Activated CD8-positive, alpha-beta T cell treated with anti-CD3 and anti-CD28 coated beads, Interleukin-2, amount 10 ng/mL, durations not matched to agents 7 days and 5 days (primary cell): ENCODE results near the gene DRC7. TPM values are rescaled to one million over a fixed set of nuclear protein-coding genes. Genes with fewer than 3 reads are reported as not detected.

Source experiments
- ATAC-seq: fragments of 150-1000 bp; cut with Tn5 transposase; one replicate; pipeline ENCODE4 v1.10.0; 2021; ENCODE audit warnings: moderate library complexity
- CTCF ChIA-PET: fragments of 350-600 bp; sonication (Branson Sonifier 250); formaldehyde crosslinking; loops from one replicate; lab custom pipeline; 2021; ENCODE audit warnings: antibody characterized with exemption; lab: Charles Lee
- POLR2A ChIA-PET: fragments of 350-600 bp; sonication (Branson Sonifier 250); formaldehyde crosslinking; loops from one replicate; lab custom pipeline; 2021; ENCODE audit warnings: antibody characterized with exemption; lab: Charles Lee
- DNase-seq: peaks from one replicate; pipeline ENCODE4 v3.0.0-alpha.2; 2020
- H3K27ac Mint-ChIP-seq: one replicate; pipeline ENCODE4 v1.8.0; 2021; ENCODE audit warnings: mild to moderate bottlenecking, mixed read lengths
- H3K27me3 Mint-ChIP-seq: one replicate; pipeline ENCODE4 v1.8.0; 2021; ENCODE audit warnings: low read depth, mixed read lengths
- H3K36me3 Mint-ChIP-seq: one replicate; pipeline ENCODE4 v1.8.0; 2021; ENCODE audit warnings: low read depth, mixed read lengths
- H3K4me1 Mint-ChIP-seq: one replicate; pipeline ENCODE4 v1.8.0; 2021; ENCODE audit warnings: low read depth, mixed read lengths
- H3K4me3 Mint-ChIP-seq: one replicate; pipeline ENCODE4 v1.8.0; 2021; ENCODE audit warnings: mild to moderate bottlenecking, mixed read lengths
- H3K9me3 Mint-ChIP-seq: one replicate; pipeline ENCODE4 v1.8.0; 2022; ENCODE audit warnings: mixed read lengths; ENCODE audit not compliant: insufficient read depth
- total RNA-seq, 2 experiments: library from RNA; stranded (reverse); gene quantifications; one replicate each; pipeline ENCODE4 v1.2.3, GENCODE V29; 2021

Gene DRC7
- total RNA-seq, 2 experiments from 2014 or later = 0.55 to 0.66 TPM

DNA sequence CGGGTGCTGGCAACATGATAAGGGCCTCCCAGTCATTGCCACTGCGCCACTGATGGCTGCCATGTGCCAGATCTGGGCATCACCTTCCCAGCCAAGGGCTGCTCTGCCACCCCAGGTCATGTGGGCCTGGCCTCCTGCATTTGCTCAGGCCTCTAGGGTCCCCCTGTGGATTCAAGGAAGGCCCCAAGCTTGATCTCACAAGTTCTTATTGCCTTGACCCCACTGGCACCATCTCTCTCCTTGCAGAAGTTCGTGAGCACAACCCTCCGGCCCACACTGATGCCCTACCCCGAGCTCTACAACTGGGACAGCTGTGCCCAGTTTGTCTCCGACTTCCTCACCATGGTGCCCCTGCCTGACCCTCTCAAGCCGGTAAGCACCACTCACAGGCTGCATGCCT lies 5.3 kb downstream of the DRC7 start:
- CTCF ChIA-PET = no interaction called here
- Mint-ChIP-seq H3K27me3 (peaks cover 4% of the 10 kb centered on the region), H3K4me3 (no peak overlapping the region), H3K4me1 (peaks cover 14% of the 10 kb centered on the region), H3K9me3 (no peaks in the 10 kb centered on the region), H3K36me3 (no peaks in the 10 kb centered on the region), H3K27ac (no peak overlapping the region)
- DNase-seq = no peak
- no peak for ATAC-seq
- POLR2A ChIA-PET = no interaction called here

DNA sequence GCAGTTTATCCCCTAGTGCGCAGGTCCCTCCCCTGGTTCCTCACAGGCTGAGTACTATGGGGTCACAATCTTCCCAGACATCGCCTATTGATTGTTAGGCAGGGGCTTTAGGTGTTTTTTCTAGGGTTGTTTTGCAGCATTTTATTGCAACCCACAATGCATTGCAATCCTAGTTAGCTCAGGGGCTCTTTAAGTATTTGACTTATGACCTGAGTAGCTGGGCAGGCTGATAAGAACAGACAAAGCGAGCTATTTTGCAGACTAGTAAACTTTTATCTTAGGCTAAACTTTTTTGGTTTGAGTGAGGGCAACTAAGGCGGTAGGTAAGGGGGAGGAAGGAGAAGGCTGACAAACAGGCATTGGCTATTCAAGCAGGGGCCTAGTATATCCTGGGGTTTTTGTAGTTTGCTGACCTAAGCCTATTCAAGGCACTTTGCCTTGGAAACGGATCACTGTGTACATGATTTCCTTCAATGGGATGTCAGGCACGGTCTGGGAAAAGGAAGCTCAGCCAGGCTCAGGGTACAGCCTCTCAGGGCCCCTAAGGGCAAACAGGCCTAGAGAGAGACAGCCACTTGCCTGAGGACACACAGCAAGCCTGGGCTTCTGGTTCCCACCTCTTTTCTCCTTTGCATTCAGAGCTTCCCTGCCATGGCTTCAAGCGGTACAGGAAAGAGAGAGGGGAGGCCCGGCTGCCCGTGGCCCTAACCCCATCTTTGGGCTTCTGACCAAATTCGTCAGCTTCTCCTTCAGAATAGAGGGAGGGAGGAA lies 6.4 kb downstream of the DRC7 start:
- H3K9me3 Mint-ChIP-seq = no peaks in the 10 kb centered on the region
- H3K4me1 Mint-ChIP-seq = peaks cover 8% of the 10 kb centered on the region
- no peak overlapping the region for H3K27ac Mint-ChIP-seq
- DNase-seq (no peak), ATAC-seq (no peak)
- CTCF ChIA-PET = interaction anchor here (1.0 to 1.2 kb wide), 2 partner anchors 11 to 52 kb away, joined by 3 to 4 read pairs; no protein-coding TSS in a partner anchor
- no peaks in the 10 kb centered on the region for H3K36me3 Mint-ChIP-seq
- POLR2A ChIA-PET = no interaction called here
- H3K27me3 Mint-ChIP-seq = peaks cover 4% of the 10 kb centered on the region
- no peak overlapping the region for H3K4me3 Mint-ChIP-seq

DNA sequence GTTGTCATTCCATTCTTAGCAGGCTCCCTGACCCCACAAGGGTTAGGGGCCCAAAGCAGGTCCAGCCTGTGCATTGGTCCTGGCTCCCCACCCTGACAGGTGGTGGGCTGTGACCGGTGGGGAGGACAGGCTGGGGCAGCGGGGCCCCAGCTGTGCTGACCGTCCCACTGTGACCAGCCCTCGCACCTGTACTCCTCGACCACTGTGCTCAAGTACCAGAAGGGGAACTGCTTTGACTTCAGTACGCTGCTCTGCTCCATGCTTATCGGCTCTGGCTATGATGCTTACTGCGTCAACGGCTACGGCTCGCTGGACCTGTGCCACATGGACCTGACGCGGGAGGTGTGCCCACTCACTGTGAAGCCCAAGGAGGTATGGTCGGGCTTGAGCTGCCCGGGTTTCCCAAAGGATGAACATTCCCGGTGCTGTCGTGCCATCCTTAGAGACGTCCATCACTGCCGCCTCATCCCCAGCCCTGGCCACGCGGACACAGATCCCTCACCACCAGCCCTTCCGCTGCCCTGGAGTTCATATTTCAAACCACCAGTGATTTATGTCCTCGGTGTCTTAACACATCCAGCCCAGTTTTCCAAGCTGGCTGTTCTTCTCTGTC lies 7.3 kb downstream of the DRC7 start:
- no peaks in the 10 kb centered on the region for H3K9me3 Mint-ChIP-seq
- CTCF ChIA-PET = interaction anchor here (1.0 to 1.2 kb wide), 2 partner anchors 12 to 53 kb away, joined by 3 to 4 read pairs; no protein-coding TSS in a partner anchor
- ATAC-seq (no peak), DNase-seq (no peak)
- POLR2A ChIA-PET = no interaction called here
- H3K4me3 Mint-ChIP-seq = no peak overlapping the region
- H3K36me3 Mint-ChIP-seq = no peaks in the 10 kb centered on the region
- peaks cover 8% of the 10 kb centered on the region for H3K4me1 Mint-ChIP-seq
- H3K27me3 Mint-ChIP-seq = peaks cover 4% of the 10 kb centered on the region
- no peak overlapping the region for H3K27ac Mint-ChIP-seq

DNA sequence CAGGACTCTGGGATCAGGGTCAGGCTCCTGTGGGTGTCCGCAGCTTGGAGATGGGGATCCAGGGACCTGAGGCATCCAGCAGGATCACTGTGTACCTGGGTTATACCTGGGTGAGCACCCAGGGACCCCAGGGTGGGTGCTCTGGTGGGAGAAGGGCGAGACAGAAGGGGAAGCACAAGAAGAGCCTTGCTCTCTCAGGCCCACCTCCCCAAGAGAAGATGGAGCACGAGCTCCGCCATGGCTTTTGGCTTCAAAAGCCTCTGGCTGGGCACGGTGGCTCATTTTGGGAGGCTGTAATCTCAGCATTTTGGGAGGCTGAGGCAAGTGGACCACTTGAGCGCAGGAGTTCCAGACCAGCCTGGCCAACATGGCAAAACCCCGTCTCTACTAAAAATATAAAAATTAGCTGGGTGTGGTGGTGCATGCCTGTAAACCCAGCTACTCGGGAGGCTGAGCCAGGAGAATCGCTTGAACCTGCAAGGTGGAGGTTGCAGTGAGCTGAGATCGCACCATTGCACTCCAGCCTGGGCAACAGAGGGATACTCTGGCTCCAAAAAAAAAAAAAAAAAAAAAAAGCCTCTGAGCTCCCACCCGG lies 8.9 kb downstream of the DRC7 start:
- H3K36me3 Mint-ChIP-seq = no peaks in the 10 kb centered on the region
- no peak overlapping the region for H3K4me3 Mint-ChIP-seq
- H3K27ac Mint-ChIP-seq = no peak overlapping the region
- ChIA-PET CTCF (no interaction called here), POLR2A (no interaction called here)
- ATAC-seq (no peak), DNase-seq (no peak)
- H3K9me3 Mint-ChIP-seq = no peaks in the 10 kb centered on the region
- H3K27me3 Mint-ChIP-seq = peaks cover 12% of the 10 kb centered on the region
- H3K4me1 Mint-ChIP-seq = peaks cover 8% of the 10 kb centered on the region

DNA sequence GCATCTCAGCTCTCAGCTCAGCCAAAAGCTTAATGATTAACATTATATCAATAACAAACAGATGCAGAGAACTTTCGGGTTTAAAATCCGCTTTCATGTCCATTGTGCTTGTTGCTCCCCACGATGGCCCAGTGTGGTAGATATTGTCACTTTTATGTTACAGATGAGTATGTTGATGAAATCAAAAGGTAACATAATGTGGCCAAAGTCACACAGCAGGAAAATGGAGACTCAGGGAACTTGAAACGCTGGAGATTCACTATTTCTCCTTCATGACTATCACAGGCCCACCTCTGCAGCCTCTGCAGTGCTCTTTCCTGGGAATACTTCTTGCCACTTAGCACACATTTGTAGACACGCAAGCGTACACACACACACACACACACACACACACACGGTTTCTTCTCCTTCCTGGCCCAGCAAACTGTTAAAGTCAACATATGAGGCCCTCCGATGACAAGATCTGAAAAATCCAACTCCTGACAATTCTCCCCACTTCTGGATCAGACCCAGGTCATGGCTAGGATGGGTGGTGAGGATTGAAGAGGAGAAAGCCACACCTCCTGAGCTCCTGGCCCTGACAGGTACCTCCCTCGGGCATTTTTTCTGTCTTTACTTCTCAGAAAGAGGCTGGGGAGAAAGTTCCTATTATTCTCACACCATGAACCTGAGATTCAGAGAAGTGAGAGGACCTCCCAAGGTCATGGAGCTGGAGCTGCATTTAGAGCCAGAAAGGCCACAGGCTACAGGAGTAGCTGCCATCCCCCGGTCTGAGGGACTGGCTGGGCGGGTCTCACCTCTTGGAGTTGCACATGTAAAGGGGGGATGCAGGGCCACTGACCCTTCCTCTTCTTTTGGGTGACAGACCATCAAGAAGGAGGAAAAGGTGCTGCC lies 9.7 kb downstream of the DRC7 start:
- no peak overlapping the region for H3K27ac Mint-ChIP-seq
- H3K4me3 Mint-ChIP-seq = no peak overlapping the region
- no peak for ATAC-seq
- ChIA-PET CTCF (no interaction called here), POLR2A (no interaction called here)
- H3K36me3 Mint-ChIP-seq = no peaks in the 10 kb centered on the region
- H3K27me3 Mint-ChIP-seq = peaks cover 15% of the 10 kb centered on the region
- H3K4me1 Mint-ChIP-seq = peaks cover 8% of the 10 kb centered on the region
- H3K9me3 Mint-ChIP-seq = no peaks in the 10 kb centered on the region
- no peak for DNase-seq

DNA sequence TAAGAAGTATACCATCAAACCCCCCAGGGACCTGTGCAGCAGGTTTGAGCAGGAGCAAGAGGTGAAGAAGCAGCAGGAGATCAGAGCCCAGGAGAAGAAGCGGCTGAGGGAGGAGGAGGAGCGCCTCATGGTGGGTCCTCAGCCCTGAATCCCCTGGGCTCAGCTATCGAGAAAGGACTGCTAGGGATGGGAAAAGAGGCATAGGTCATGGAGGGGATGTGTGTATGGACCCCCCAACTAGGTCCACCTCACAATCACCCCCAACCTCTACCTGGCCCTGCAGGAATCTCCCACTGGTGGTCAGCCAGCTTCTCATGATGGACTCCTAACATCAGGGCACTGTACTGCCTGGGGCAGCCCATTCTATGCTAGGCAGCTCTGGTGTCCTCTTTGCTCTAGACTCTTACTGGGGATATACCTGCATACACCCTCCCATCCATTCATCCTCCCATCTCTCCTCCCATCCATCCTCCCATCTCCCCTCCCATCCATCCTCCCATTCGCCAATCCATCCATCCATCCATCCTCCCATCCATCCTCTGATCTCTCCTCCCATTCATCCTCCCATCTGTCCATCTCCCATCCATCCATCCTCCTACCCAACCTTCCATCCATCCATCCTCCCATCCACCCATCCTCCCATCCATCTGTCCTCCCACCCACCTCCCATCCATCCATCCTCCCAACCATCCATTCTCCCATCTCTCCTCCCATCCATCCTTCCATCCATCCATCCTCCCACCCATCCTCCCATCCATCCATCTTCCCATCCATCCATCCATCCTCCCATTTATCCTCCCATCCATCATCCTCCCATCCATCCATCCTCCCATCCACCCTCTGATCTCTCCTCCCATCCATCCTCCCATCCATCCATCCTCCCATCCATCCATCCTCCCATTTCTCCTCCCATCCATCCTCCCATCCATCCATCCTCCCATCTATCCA lies 10.6 kb downstream of the DRC7 start:
- no peaks in the 10 kb centered on the region for H3K9me3 Mint-ChIP-seq
- POLR2A ChIA-PET = no interaction called here

DNA sequence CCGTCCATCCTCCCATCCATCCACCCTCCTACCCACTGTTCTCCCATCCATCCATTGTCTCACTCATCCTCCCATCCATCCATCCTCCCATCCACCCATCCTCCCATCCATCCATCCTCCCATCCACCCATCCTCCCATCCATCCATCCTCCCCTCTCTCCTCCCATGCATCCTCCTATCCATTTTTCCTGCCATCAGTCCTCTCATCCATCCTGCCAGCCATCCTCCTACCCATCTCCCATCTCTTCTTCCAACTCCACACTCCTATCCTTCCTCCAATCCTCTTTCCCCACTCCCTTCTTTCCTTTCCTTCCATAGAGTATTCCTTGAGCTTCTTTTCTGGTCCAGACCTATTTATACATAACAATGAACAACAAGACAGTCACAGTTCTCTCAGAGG lies 12.1 kb downstream of the DRC7 start:
- no peaks in the 10 kb centered on the region for H3K36me3 Mint-ChIP-seq
- no peak overlapping the region for H3K27ac Mint-ChIP-seq
- no peak overlapping the region for H3K4me3 Mint-ChIP-seq
- no peak for ATAC-seq
- H3K9me3 Mint-ChIP-seq = no peaks in the 10 kb centered on the region
- no peak for DNase-seq
- CTCF ChIA-PET = no interaction called here
- peaks cover 8% of the 10 kb centered on the region for H3K4me1 Mint-ChIP-seq
- H3K27me3 Mint-ChIP-seq = peaks cover 24% of the 10 kb centered on the region
- POLR2A ChIA-PET = no interaction called here

More for the DNA sequence above, 10.6 kb downstream of the DRC7 start:
- CTCF ChIA-PET = no interaction called here
- DNase-seq = no peak
- Mint-ChIP-seq H3K27ac (no peak overlapping the region), H3K4me3 (no peak overlapping the region), H3K27me3 (peaks cover 15% of the 10 kb centered on the region), H3K4me1 (peaks cover 8% of the 10 kb centered on the region), H3K36me3 (no peaks in the 10 kb centered on the region)
- no peak for ATAC-seq

DNA sequence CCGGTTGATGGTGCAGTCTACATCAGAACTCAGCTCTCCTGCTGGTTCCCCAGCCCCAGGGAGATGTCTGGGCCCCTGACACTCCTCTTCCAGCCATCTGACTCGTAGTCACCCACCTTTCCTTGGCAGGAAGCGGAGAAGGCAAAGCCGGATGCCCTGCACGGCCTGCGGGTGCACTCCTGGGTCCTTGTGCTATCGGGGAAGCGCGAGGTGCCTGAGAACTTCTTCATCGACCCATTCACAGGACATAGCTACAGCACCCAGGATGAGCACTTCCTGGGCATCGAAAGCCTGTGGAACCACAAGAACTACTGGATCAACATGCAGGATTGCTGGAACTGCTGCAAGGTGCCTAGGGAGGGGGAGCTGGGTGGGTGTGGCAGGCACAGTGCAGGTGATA lies 12.7 kb downstream of the DRC7 start:
- H3K27me3 Mint-ChIP-seq = peaks cover 31% of the 10 kb centered on the region
- H3K4me3 Mint-ChIP-seq = no peak overlapping the region
- H3K9me3 Mint-ChIP-seq = no peaks in the 10 kb centered on the region
- DNase-seq = no peak
- POLR2A ChIA-PET = no interaction called here
- CTCF ChIA-PET = no interaction called here
- no peaks in the 10 kb centered on the region for H3K36me3 Mint-ChIP-seq
- peaks cover 8% of the 10 kb centered on the region for H3K4me1 Mint-ChIP-seq
- no peak overlapping the region for H3K27ac Mint-ChIP-seq
- ATAC-seq = no peak

DNA sequence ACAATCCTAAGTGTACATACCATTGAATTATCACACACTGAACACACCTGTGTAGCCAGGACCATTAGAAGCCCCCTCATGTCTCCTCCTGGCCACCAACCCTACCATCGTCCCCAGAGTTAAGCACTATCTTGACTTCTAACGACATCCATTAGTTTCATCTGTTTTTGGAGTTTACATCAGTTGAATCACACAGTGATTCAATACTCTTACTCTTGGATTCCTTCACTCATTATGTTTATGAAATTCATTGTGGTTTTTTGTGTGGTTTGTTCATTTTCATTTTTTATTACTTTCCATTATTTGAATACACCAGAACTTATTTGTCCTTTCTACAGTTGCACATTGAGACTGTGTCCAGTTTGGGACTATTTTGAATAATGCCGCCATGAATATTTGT lies 13.6 kb downstream of the DRC7 start:
- no peak for ATAC-seq
- ChIA-PET CTCF (interaction anchor here (1.2 to 1.3 kb wide), 2 partner anchors 59 to 117 kb away, joined by 3 to 4 read pairs; no protein-coding TSS in a partner anchor), POLR2A (no interaction called here)
- DNase-seq = no peak
- Mint-ChIP-seq H3K4me1 (peaks cover 8% of the 10 kb centered on the region), H3K9me3 (no peaks in the 10 kb centered on the region), H3K27ac (no peak overlapping the region), H3K27me3 (peaks cover 35% of the 10 kb centered on the region), H3K4me3 (no peak overlapping the region), H3K36me3 (no peaks in the 10 kb centered on the region)

DNA sequence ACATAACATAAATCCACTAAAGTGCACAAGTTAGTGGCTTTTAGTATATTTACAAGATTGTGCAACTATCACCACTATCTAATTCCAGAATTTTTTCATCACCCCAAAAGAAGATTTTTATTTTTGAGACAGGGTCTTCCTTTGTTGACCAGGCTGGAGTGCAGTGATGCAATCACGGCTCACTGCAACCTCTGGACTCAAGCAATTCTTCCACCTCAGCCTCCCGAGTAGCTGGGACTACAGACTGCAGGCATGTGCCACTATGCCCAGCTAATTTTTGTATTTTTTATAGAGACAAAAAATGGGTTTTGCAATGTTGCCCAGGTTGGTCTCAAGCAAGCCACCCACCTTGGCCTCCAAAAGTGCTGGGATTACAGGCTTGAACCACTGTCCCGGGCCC lies 15.1 kb downstream of the DRC7 start:
- POLR2A ChIA-PET = no interaction called here
- no peak overlapping the region for H3K4me3 Mint-ChIP-seq
- DNase-seq = no peak
- peaks cover under 1% of the 10 kb centered on the region for H3K4me1 Mint-ChIP-seq
- ATAC-seq = no peak
- CTCF ChIA-PET = interaction anchor here (1.2 kb wide), 1 partner anchor 119 kb away, joined by 3 read pairs; no protein-coding TSS in a partner anchor
- H3K36me3 Mint-ChIP-seq = no peaks in the 10 kb centered on the region
- no peaks in the 10 kb centered on the region for H3K9me3 Mint-ChIP-seq
- peaks cover 33% of the 10 kb centered on the region for H3K27me3 Mint-ChIP-seq
- H3K27ac Mint-ChIP-seq = no peak overlapping the region

DNA sequence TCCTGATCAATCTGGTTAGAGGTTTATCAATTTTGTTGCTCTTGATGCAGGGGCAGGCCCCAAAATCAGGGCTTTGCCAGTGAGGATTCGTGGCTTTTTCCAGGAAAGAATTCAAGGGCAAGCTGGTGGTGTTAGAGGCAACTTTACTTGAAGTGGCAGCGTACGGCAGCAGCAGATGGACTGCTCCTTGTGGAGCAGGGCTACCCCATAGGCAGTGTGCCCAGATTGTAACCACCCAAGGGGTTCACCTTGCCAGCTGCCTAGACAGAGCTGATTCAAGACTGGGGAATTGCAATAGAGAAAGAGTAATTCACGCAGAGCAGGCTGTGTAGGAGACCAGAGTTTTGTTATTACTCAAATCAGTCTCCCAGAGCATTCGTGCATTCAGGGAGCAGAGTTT lies 16.7 kb downstream of the DRC7 start:
- Mint-ChIP-seq H3K27ac (no peak overlapping the region), H3K36me3 (no peaks in the 10 kb centered on the region), H3K4me1 (no peaks in the 10 kb centered on the region), H3K9me3 (no peaks in the 10 kb centered on the region), H3K27me3 (peaks cover 40% of the 10 kb centered on the region), H3K4me3 (no peak overlapping the region)
- ATAC-seq (no peak), DNase-seq (no peak)
- CTCF ChIA-PET = interaction anchor here (0.9 to 1.3 kb wide), 2 partner anchors 12 to 135 kb away, joined by 3 to 4 read pairs; no protein-coding TSS in a partner anchor
- POLR2A ChIA-PET = no interaction called here
